Measurements from ENCODE around the gene TUBA3C. TPM values are rescaled to one million over a fixed set of nuclear protein-coding genes. Genes with fewer than 3 reads are reported as not detected.

TUBA3C gene
- total RNA-seq, 1 donor from 2014 or later = not detected

GRCh38 chr13:19184176-19184575 lies 2.6 kb upstream of the TUBA3C start:
- no peak for ATAC-seq
- no peak for TF ChIP-seq CTCF (IDR thresholded peaks at IDR 0.05)
- H3K36me3 ChIP-seq = no peaks in the 10 kb centered on the region
- intact Hi-C loops (cut with DNase I) = no loop called here
- H3K4me1 ChIP-seq = no peaks in the 10 kb centered on the region
- H3K27me3 ChIP-seq = no peaks in the 10 kb centered on the region
- H3K9me3 ChIP-seq = no peaks in the 10 kb centered on the region
- no peak overlapping the region for H3K27ac ChIP-seq
- no peak for DNase-seq
- H3K4me3 ChIP-seq = no peak overlapping the region

GRCh38 chr13:19183676-19184075 lies 2.1 kb upstream of the TUBA3C start:
- H3K4me3 ChIP-seq = no peak overlapping the region
- TF ChIP-seq CTCF (IDR thresholded peaks at IDR 0.05) = no peak
- H3K27me3 ChIP-seq = no peaks in the 10 kb centered on the region
- ATAC-seq (no peak), DNase-seq (no peak)
- no peaks in the 10 kb centered on the region for H3K36me3 ChIP-seq
- no peaks in the 10 kb centered on the region for H3K4me1 ChIP-seq
- intact Hi-C loops (cut with DNase I) = no loop called here
- H3K9me3 ChIP-seq = no peaks in the 10 kb centered on the region
- no peak overlapping the region for H3K27ac ChIP-seq

DNA sequence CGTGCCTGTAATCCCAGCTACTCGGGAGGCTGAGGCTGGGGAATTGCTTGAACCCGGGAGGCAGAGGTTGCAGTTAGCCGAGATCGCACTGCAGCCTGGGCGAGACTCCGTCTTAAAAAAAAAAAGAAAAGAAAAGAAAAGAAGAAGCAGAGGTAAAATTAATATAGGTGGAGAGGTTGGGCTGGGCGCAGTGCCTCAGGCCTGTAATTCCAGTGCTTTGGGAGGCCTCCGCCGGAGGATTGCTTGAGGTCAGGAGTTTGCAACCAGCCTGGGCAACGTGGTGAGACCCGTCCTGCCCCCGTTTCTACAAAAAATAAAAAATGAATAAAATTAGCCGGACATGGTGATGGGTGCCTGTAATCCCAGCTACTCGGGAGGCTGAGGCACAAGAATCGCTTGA lies 912 bp upstream of the TUBA3C start:
- DNase-seq (no peak), ATAC-seq (no peak)
- Histone ChIP-seq H3K9me3 (no peaks in the 10 kb centered on the region), H3K4me3 (no peak overlapping the region), H3K36me3 (no peaks in the 10 kb centered on the region), H3K27ac (no peak overlapping the region), H3K27me3 (no peaks in the 10 kb centered on the region), H3K4me1 (no peaks in the 10 kb centered on the region)
- intact Hi-C loops (cut with DNase I) = no loop called here
- no peak for TF ChIP-seq CTCF (IDR thresholded peaks at IDR 0.05)

DNA sequence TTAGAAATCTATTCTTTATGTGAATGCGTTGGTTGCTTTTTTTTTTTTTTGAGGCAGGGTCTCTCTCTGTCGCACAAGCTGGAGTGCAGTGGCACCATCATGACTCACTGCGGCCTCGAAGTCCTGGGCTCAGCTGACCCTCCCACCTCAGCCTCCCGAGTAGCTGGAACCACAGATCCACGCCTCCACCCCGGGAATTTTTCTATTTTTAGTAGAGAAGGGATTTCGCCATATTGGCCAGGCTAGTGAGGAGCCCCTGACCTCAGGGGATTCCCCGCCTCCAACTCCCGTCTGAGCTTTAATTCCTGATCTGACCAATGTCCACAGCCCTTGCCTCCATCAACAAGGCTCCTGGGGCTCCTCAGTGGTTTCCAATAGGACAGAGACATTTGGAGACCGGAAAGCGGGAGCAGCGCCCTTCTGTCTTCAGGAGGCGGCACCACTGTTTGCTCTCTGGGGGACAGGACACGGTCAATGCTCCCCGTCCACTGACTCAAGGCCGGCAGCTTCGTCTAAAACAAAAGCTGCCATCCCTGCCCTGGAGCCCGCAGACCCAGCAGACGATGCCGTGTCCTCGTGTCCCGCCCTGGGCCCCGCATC lies 503 bp downstream of the TUBA3C start:
- Histone ChIP-seq H3K9me3 (no peaks in the 10 kb centered on the region), H3K36me3 (no peaks in the 10 kb centered on the region), H3K27ac (no peak overlapping the region), H3K4me1 (no peaks in the 10 kb centered on the region), H3K27me3 (no peaks in the 10 kb centered on the region), H3K4me3 (no peak overlapping the region)
- no peak for TF ChIP-seq CTCF (IDR thresholded peaks at IDR 0.05)
- DNase-seq (no peak), ATAC-seq (no peak)
- intact Hi-C loops (cut with DNase I) = no loop called here

GRCh38 chr13:19179916-19180315 lies 1.7 kb downstream of the TUBA3C start:
- ATAC-seq (no peak), DNase-seq (no peak)
- Histone ChIP-seq H3K4me1 (no peaks in the 10 kb centered on the region), H3K27me3 (no peaks in the 10 kb centered on the region), H3K9me3 (no peaks in the 10 kb centered on the region), H3K36me3 (no peaks in the 10 kb centered on the region), H3K27ac (no peak overlapping the region), H3K4me3 (no peak overlapping the region)
- TF ChIP-seq CTCF (IDR thresholded peaks at IDR 0.05) = no peak
- intact Hi-C loops (cut with DNase I) = no loop called here

All from upper lobe of right lung (tissue), 1 donor.